GM20431 (cell line): ENCODE measurements around the gene FRMPD1.
"Not testable (repeated sequence)": the region's sequence is repeated elsewhere in the genome, so short reads cannot be mapped to it uniquely, and the experiment has no call there.

Experiments
- in situ Hi-C: fragments of 300-500 bp; cut with MseI, MboI; formaldehyde crosslinking; loops from one replicate; pipeline ENCODE4 v1.15.0; 2020; ENCODE audit warnings: low sequenced_read_pairs; ENCODE audit not compliant: unreplicated experiment

The FRMPD1 gene

GRCh38 chr9:37760416-37761161, 109.8 kb downstream of the FRMPD1 start:
- in situ Hi-C loops, result no loop called here

- in situ Hi-C loops, result no loop called here
These were observed 110.8 kb downstream of the FRMPD1 start for GRCh38 chr9:37761511-37761910.

GRCh38 chr9:37765263-37765662, 114.5 kb downstream of the FRMPD1 start:
- in situ Hi-C loops, result not testable (repeated sequence)

GRCh38 chr9:37769306-37769705, 118.6 kb downstream of the FRMPD1 start:
- in situ Hi-C loops, result no loop called here

GRCh38 chr9:37769995-37770394, 119.2 kb downstream of the FRMPD1 start:
- in situ Hi-C loops, result no loop called here

GRCh38 chr9:37775216-37775919, 124.6 kb downstream of the FRMPD1 start:
- in situ Hi-C loops, result no loop called here

- in situ Hi-C loops, result no loop called here
These were observed 125.6 kb downstream of the FRMPD1 start for GRCh38 chr9:37776328-37776727.

- in situ Hi-C loops, result no loop called here
These were observed 127.8 kb downstream of the FRMPD1 start for GRCh38 chr9:37778534-37778933.

- in situ Hi-C loops, result no loop called here
These were observed 133.5 kb downstream of the FRMPD1 start for GRCh38 chr9:37784291-37784615.

- in situ Hi-C loops, result no loop called here
These were observed 134.1 kb downstream of the FRMPD1 start, which contains the start of gene EXOSC3 for GRCh38 chr9:37784616-37785483. EXOSC3 (minus strand) TSS chr9:37785064; CDS start chr9:37785044, 20 bp downstream.

GRCh38 chr9:37787059-37787458, 136.3 kb downstream of the FRMPD1 start:
- in situ Hi-C loops, result no loop called here

- in situ Hi-C loops, result no loop called here
These were observed 137.6 kb downstream of the FRMPD1 start for GRCh38 chr9:37788332-37788731.

GRCh38 chr9:37790096-37790495, 139.3 kb downstream of the FRMPD1 start:
- in situ Hi-C loops, result no loop called here

- in situ Hi-C loops, result no loop called here
These were observed 141.4 kb downstream of the FRMPD1 start for GRCh38 chr9:37792122-37792521.

- in situ Hi-C loops, result no loop called here
These were observed 145.5 kb downstream of the FRMPD1 start for GRCh38 chr9:37796232-37796631.
